ENCODE measurements around the gene KIF3A.

KIF3A gene

GRCh38 chr5:132736853-132737833 is at the start of gene KIF3A:
KIF3A (minus strand) TSS chr5:132737546; CDS start chr5:132737419, 127 bp downstream.
- peak; percentile 92 to 99 (median 97) for DNase-seq
- intact Hi-C loops (cut with DNase I): loop anchor here (5.0 kb wide), 2 partner anchors 85 to 130 kb away; partner anchors contain the start of genes GDF9 and UQCRQ

DNA sequence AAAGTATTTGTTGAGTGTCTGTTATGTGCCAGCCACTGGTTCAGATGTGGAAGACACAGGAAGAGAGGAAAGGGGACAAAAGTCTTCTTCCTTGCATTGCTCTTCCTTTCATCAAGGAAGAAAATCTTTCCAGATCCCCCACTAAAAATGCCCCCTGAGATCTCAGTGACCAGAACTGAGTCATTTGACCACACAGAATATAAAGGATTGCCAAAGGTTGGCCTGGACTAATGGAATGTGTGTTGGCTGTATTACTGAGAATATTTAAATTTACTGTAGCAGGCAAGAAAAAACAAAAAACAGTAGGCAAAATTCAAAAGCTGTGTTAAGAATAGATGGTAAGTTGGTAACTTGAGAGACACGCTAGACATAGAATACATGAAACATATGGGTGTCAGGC is 49.7 kb upstream of the KIF3A start:
- DNase-seq: no peak
- intact Hi-C loops (cut with DNase I): no loop called here

DNA sequence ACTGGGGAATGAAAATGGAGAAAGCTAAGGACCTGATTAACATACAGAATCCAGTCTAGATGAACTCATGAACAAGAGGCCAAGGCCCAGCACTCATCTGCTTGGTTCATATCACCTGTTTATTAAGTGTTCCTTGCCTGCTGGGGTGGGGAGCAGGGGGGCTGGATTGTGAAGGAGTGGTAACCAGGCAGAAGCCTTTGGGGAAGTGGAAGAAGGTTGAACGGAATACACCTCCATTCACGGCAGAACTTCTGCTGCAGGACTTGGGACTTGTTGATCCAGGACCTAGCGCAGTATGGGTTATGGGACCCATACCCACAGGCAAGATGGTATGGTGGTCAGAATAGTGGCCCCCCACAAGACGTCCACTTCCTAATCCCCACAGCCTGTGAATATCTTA is 48.5 kb upstream of the KIF3A start:
- peak in 3 of 42 donors; percentile 1 to 29 (median 21) for DNase-seq
- intact Hi-C loops (cut with DNase I): no loop called here

GRCh38 chr5:132785365-132785764 is 48.0 kb upstream of the KIF3A start:
- intact Hi-C loops (cut with DNase I): no loop called here
- peak in 7 of 42 donors; percentile 9 to 47 (median 29) for DNase-seq

DNA sequence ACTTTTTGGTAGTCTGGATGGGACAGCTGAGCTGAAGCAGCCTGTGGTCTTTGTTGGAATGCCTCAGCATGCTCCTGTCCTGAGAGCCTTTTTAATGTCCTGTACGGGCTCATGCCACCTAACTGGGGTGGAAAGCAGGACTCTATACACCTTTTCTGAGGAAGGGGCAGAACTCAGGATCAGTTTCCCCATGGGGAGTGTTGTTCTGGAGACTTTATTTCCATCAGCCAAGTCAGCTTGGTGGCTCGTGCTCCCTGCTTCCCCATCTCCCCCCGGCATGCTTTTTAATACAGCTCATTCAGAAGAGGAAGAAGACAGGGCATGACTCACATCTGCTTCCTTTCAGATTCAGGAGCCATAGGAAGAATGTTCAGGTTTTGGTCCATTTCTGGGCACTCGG is 44.8 kb upstream of the KIF3A start:
- intact Hi-C loops (cut with DNase I): no loop called here
- DNase-seq: peak in 11 of 42 donors; percentile 8 to 62 (median 38)

DNA sequence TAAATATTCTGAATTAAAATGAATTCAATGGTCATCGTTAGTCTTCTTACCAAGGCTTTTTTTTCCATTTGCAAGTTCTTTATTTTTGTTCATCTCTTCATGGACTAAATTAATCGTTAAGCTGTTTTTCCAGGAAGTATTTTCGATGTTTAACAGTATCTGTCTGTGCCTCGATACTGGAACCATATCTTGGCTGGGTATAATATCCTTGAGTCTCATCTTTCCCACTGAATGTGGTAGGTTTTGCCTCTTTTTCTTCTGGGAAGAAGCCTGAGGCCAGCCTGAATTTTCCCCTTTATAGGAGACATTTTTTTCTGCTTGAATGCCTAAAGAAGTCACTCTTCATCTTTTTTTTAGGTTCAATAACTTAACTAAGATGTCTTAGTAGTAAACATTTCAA is 43.7 kb upstream of the KIF3A start:
- intact Hi-C loops (cut with DNase I): no loop called here
- peak in 3 of 42 donors; percentile 0 to 8 (median 1) for DNase-seq

- intact Hi-C loops (cut with DNase I): no loop called here
- DNase-seq: no peak
Measured at GRCh38 chr5:132780577-132780976, 43.2 kb upstream of the KIF3A start.

GRCh38 chr5:132779961-132780360 is 42.6 kb upstream of the KIF3A start:
- intact Hi-C loops (cut with DNase I): loop anchor here (5.0 kb wide), 1 partner anchor 32 kb away; the partner anchor contains the start of gene SOWAHA
- DNase-seq: peak in 39 of 42 donors; percentile 29 to 91 (median 70)

DNA sequence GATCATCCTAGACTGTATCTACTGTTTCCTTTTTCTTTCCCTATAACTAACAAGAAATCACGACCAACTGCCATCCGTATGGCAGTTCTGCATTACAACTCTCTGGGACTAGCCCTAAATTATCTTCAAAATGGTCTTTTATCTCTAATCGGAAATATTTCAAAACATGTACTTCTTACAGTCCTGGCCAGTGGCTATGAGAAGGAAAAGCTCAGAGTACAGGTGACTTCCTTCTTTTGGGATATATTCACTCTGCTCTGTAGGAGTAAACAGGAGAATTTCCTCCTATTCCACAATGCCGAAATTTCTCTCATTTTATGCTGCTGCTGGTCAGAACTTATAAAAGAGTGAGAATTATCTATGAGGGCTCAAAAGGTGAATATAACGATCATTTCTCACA is 41.5 kb upstream of the KIF3A start:
- no peak for DNase-seq
- intact Hi-C loops (cut with DNase I): loop anchor here (5.0 kb wide), 1 partner anchor 33 kb away; the partner anchor contains the start of gene SOWAHA

- peak in 2 of 42 donors; percentile 10 to 26 for DNase-seq
- intact Hi-C loops (cut with DNase I): loop anchor here (5.0 kb wide), 1 partner anchor 34 kb away; the partner anchor contains the start of gene SOWAHA
Measured at GRCh38 chr5:132778129-132778528, 40.8 kb upstream of the KIF3A start.

- DNase-seq: peak in 40 of 42 donors; percentile 48 to 89 (median 74)
- intact Hi-C loops (cut with DNase I): loop anchor here (5.0 kb wide), 1 partner anchor 35 kb away; the partner anchor contains the start of gene SOWAHA
Measured at GRCh38 chr5:132777209-132778069, 40.1 kb upstream of the KIF3A start, which contains the start of gene SEPTIN8. SEPTIN8 (minus strand) TSS chr5:132777239; CDS start chr5:132777137, 102 bp downstream.

GRCh38 chr5:132776938-132777208 is 39.5 kb upstream of the KIF3A start:
- no peak for DNase-seq
- intact Hi-C loops (cut with DNase I): loop anchor here (5.0 kb wide), 1 partner anchor 35 kb away; the partner anchor contains the start of gene SOWAHA

DNA sequence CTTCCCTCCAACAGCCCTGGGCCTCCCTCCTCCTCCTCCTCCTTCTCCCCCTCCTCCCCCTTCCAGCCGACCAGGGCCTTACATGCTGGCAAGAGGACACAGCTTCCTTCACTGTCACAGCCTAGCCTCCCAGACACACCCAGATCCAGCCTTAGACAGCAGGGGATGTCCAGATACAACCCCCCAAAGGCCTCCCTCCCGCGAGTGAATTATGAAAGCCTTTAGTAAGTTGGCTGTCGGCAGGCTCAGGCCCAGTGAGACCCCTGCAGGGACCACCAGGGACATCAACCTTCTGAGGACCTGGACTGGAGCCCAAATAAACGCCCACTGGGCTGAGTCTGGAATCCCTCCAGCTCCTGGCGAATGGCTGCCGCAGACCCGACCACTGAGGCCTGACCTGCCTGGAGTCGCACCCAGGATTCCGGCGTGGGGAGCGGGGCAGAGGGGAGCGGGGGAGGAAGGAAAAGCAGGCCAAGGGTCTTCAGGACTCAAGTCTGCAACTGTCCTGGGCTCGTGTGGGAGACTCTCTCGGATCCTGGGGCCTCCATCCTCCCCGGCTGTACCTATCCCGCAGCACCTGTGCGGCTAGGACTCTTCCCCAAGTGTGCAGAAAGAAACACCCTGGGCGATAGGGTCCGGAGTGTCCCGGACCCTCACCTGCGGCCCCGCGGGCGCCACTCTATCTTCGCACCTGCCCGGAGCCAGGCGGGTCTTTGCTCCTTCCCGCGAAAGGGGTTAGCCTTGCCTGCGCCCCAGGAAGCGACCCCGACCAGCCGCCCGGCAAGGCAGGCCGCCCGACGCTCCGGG is 39.0 kb upstream of the KIF3A start:
- peak in 41 of 42 donors; percentile 33 to 87 (median 71) for DNase-seq
- intact Hi-C loops (cut with DNase I): loop anchor here (5.0 kb wide), 1 partner anchor 36 kb away; the partner anchor contains the start of gene SOWAHA

DNA sequence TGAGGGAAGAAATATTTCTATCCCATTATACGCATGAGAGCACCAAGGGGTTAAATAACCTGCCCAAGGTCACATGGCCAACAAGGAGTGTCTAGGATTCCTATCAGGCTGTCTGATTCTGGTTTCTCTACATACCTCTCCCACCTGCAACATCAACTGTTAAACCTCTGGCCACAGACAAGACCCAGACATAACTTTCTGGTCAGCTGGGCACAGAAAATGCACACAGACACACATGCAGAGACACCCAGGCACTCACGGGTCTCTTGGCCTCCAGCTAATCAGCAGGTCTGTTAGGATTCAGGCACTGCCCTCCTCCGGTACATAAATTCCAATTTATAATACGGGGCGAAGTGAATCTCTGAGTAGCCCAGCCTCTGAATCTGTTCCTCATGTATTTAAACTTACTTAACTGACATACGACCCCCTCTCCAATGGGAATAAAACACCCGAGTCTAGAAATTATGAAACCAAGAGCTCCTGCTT is 38.2 kb upstream of the KIF3A start:
- intact Hi-C loops (cut with DNase I): loop anchor here (5.0 kb wide), 1 partner anchor 37 kb away; the partner anchor contains the start of gene SOWAHA
- peak in 7 of 42 donors; percentile 21 to 52 (median 29) for DNase-seq

GRCh38 chr5:132774896-132775295 is 37.5 kb upstream of the KIF3A start:
- intact Hi-C loops (cut with DNase I): loop anchor here (5.0 kb wide), 1 partner anchor 37 kb away; the partner anchor contains the start of gene SOWAHA
- peak in 3 of 42 donors; percentile 28 to 52 (median 35) for DNase-seq

GRCh38 chr5:132774406-132774805 is 37.1 kb upstream of the KIF3A start:
- intact Hi-C loops (cut with DNase I): no loop called here
- peak in 3 of 42 donors; percentile 16 to 32 (median 25) for DNase-seq

GRCh38 chr5:132773601-132774355 is 36.4 kb upstream of the KIF3A start:
- peak in 2 of 42 donors; percentile 27 to 30 for DNase-seq
- intact Hi-C loops (cut with DNase I): no loop called here

Data from head of caudate nucleus (tissue), 42 donors.